PC-9 (cell line): ENCODE results near the gene PRKCA.

ENCODE experiments used
- CTCF ChIP-seq: fragments of 200-600 bp; sonication (generic); conservative IDR thresholded peaks from 2 replicates; pipeline ENCODE4 v1.6.1; 2017; ENCODE audit warnings: mixed run types, antibody characterized with exemption, mild to moderate bottlenecking, moderate library complexity
- EZH2 ChIP-seq: fragments of 200-600 bp; sonication (generic); IDR thresholded peaks from 2 replicates; pipeline ENCODE4 v1.8.0; 2017; ENCODE audit warnings: antibody characterized with exemption, low read depth

- TF ChIP-seq CTCF (no peak), EZH2 (no peak)
Observed at GRCh38 chr17:66364508-66364907, 62.1 kb downstream of the PRKCA start.
